Spleen (tissue), 11 donors: ENCODE measurements around the gene RPS6KA2. TPM values are rescaled to one million over a fixed set of nuclear protein-coding genes. Genes with fewer than 3 reads are reported as not detected.

Experiments
- DNase-seq: peaks from one replicate; pipeline ENCODE4 v3.0.0-alpha.2; 2020
- H3K27ac ChIP-seq, 8 donors: fragments of 200-600 bp; sonication (generic) in 7 of 8; 1 replicate in 4 of 8; 2 replicates in 4 of 8; pipeline versions ENCODE4 v1.5.0 to v1.8.0; 2016 to 2021; ENCODE audit warnings: inconsistent platforms in 4 of 8, mild to moderate bottlenecking in 4 of 8, moderate library complexity in 1 of 8
- H3K27me3 ChIP-seq, 7 donors: fragments of 200-600 bp; sonication (generic) in 6 of 7; replicated peaks in 1 of 7; 1 replicate in 4 of 7; 2 replicates in 3 of 7; pipeline versions ENCODE4 v1.5.0 to v1.8.0; 2016 to 2021; ENCODE audit warnings: inconsistent platforms in 3 of 7, mild to moderate bottlenecking in 1 of 7
- H3K36me3 ChIP-seq, 6 donors: fragments of 200-600 bp; sonication (generic) in 5 of 6; 1 replicate in 4 of 6; 2 replicates in 2 of 6; pipeline versions ENCODE4 v1.5.0 to v1.8.0; 2016 to 2021; ENCODE audit warnings: inconsistent platforms in 2 of 6
- H3K4me1 ChIP-seq, 6 donors: fragments of 200-600 bp; sonication (generic) in 5 of 6; 1 replicate in 3 of 6; 2 replicates in 3 of 6; pipeline versions ENCODE4 v1.5.0 to v1.8.0; 2016 to 2021; ENCODE audit warnings: inconsistent platforms in 3 of 6
- H3K4me3 ChIP-seq, 8 donors: fragments of 200-600 bp; sonication (generic) in 7 of 8; 1 replicate in 4 of 8; 2 replicates in 4 of 8; pipeline versions ENCODE4 v1.5.0 to v1.8.0; 2016 to 2021; ENCODE audit warnings: inconsistent platforms in 4 of 8, mild to moderate bottlenecking in 4 of 8, moderate library complexity in 2 of 8
- H3K9me3 ChIP-seq, 8 donors: fragments of 200-600 bp; sonication (generic) in 7 of 8; 1 replicate in 4 of 8; 2 replicates in 4 of 8; pipeline versions ENCODE4 v1.5.0 to v1.8.0; 2016 to 2021; ENCODE audit warnings: inconsistent platforms in 4 of 8
- CTCF ChIP-seq, 11 experiments: fragments of 200-600 bp in 7 of 11; fragments of 450-650 bp in 4 of 11; sonication (generic) in 4 of 11; IDR thresholded peaks in 8 of 11; conservative IDR thresholded peaks in 3 of 11; 1 replicate in 7 of 11; 2 replicates in 4 of 11; pipeline versions ENCODE4 v1.4.0 to v1.8.0; 2016 to 2021; ENCODE audit warnings: antibody characterized with exemption in 11 of 11, inconsistent platforms in 4 of 11, mild to moderate bottlenecking in 1 of 11
- POLR2A ChIP-seq, 3 donors: fragments of 450-650 bp; IDR thresholded peaks; one replicate each; pipeline ENCODE4 v1.5.1; 2017; ENCODE audit warnings: antibody characterized with exemption in 3 of 3, mild to moderate bottlenecking in 1 of 3
- POLR2AphosphoS5 ChIP-seq, 3 donors: sonication (generic); formaldehyde crosslinking; IDR thresholded peaks; one replicate each; pipeline ENCODE4 v1.5.1; 2017; ENCODE audit warnings: antibody characterized with exemption in 3 of 3
- WGBS, 5 donors: extraction: QIAGEN DNeasy Blood & Tissue Kit in 3 of 5; methylation state at CpG; one replicate each; pipeline versions ENCODE4 v1.1.5 to v1.1.7; 2013 to 2018; 5-methylcytosine and 5-hydroxymethylcytosine counted together
- intact Hi-C: fragments of 100-400 bp; cut with DNase I; formaldehyde crosslinking; loops from one replicate; pipeline ENCODE4 v1.15.0; 2023; ENCODE audit warnings: low total_unique reads
- polyA plus RNA-seq, 3 donors: library from polyadenylated mRNA; stranded (reverse); fragments of 200-250 nt; gene quantifications; one replicate each; pipeline ENCODE4 v1.2.1, GENCODE V29; 2013
- total RNA-seq, 7 donors: library from RNA; depleted of rRNA in 3 of 7; stranded (reverse); fragments of >200 nt in 3 of 7; fragmentation: NEBNext Ultra II Directional in 4 of 7; extraction: Animal tissue kit (Norgen Biotek cat#: 25700) in 4 of 7; gene quantifications; one replicate each; pipeline versions ENCODE4 v1.1.0 to v1.2.1, GENCODE V29; 2016 to 2021
- donor health status: healthy with polysubstance abuse.
- donor health status: DM: no; HTN: no; CAD: no; lungs with moderate emphysema.
- donor health status: DM: no; HTN: no; CAD: no.
- donor health status: Bipolar disorder and iron deficiency.
- donor health status: healthy.
- donor health status: DM: no; HTN: no; CAD: no.
- donor health status: DM: yes; HTN: yes; CAD: no.

The RPS6KA2 gene
- total and polyA plus RNA-seq, 10 donors: 7.6 to 123 (median 58.1) TPM

GRCh38 chr6:166446567-166447065 is 180.4 kb downstream of the RPS6KA2 start:
- no peak for DNase-seq
- peaks cover 0 to 5% (median 0%) of the 10 kb centered on the region in 7 donors for H3K27me3 ChIP-seq
- H3K27ac ChIP-seq: no peak overlapping the region
- H3K36me3 ChIP-seq: peaks cover 0 to 91% (median 21%) of the 10 kb centered on the region in 6 donors
- TF ChIP-seq POLR2AphosphoS5 (IDR thresholded peaks at IDR 0.05) (no peak), CTCF (IDR thresholded peaks at IDR 0.05 in 8 of 11, conservative IDR thresholded peaks at IDR 0.05 in 3 of 11) (no peak), POLR2A (IDR thresholded peaks at IDR 0.05) (no peak)
- no peak overlapping the region for H3K4me3 ChIP-seq
- intact Hi-C loops: no loop called here
- H3K9me3 ChIP-seq: no peaks in the 10 kb centered on the region
- 91 to 96% (median 95%) methylated on average over 11 of the region's 11 CpGs for WGBS, 5 donors
- peaks cover 0 to 2% (median 0%) of the 10 kb centered on the region in 6 donors for H3K4me1 ChIP-seq

- TF ChIP-seq CTCF (IDR thresholded peaks at IDR 0.05 in 8 of 11, conservative IDR thresholded peaks at IDR 0.05 in 3 of 11) (no peak), POLR2A (IDR thresholded peaks at IDR 0.05) (no peak), POLR2AphosphoS5 (IDR thresholded peaks at IDR 0.05) (no peak)
- Histone ChIP-seq H3K36me3 (peaks cover 0 to 96% (median 21%) of the 10 kb centered on the region in 6 donors), H3K4me1 (peaks cover 0 to 6% (median 0%) of the 10 kb centered on the region in 6 donors), H3K9me3 (no peaks in the 10 kb centered on the region), H3K4me3 (no peak overlapping the region), H3K27ac (no peak overlapping the region), H3K27me3 (peaks cover 0 to 9% (median 0%) of the 10 kb centered on the region in 7 donors)
- WGBS, 5 donors: 71 to 81% (median 79%) methylated on average over 13 of the region's 13 CpGs
- no peak for DNase-seq
- intact Hi-C loops: no loop called here
Measured at GRCh38 chr6:166446146-166446545, 180.9 kb downstream of the RPS6KA2 start.

DNA sequence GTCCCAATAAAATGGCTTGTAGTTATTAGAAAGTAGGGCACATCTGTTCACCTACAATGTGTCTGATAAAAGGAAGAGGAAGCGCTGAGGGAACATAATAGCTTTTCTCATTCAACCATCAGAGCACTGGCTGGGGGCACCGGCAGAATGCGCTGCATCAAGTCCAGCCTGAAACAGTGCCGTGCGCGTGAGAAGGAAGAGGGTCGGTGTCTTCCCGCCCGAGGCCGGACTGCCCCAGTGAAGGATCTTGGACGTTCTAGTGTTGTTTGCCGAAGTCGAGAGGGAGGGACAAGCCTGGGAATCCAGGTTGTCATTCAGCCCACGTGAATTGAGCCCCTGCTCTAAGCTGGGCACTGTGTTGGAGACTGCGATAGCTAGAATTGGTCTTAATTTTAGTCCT is 182.6 kb downstream of the RPS6KA2 start:
- intact Hi-C loops: no loop called here
- Histone ChIP-seq H3K36me3 (peaks cover 0 to 87% (median 21%) of the 10 kb centered on the region in 6 donors), H3K9me3 (no peaks in the 10 kb centered on the region), H3K27me3 (peaks cover 0 to 14% (median 0%) of the 10 kb centered on the region in 7 donors), H3K27ac (no peak overlapping the region), H3K4me1 (peaks cover 0 to 15% (median 3%) of the 10 kb centered on the region in 6 donors), H3K4me3 (no peak overlapping the region)
- TF ChIP-seq POLR2A (IDR thresholded peaks at IDR 0.05): no peak
- TF ChIP-seq CTCF (IDR thresholded peaks at IDR 0.05 in 8 of 11, conservative IDR thresholded peaks at IDR 0.05 in 3 of 11): no peak
- TF ChIP-seq POLR2AphosphoS5 (IDR thresholded peaks at IDR 0.05): no peak
- WGBS, 5 donors: 90 to 94% (median 93%) methylated on average over 15 of the region's 15 CpGs
- DNase-seq: no peak

DNA sequence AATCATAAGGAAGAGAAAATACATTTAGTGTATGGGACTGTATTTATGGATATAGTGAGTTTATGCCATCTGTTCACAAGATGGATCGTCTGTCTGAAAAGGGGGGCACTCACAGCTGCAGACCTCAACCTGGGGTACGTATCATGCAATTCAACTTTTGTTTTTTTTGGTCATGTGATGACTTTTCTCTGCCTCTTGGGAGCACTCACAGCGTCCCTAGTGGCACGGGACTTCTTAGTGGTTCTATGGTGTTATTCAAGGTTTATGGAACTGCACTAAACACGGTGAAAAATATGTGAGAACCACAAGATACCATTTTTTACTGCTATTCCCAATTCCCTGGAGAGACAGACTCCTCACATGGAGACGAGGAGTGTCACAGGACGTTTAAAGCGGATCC is 183.9 kb downstream of the RPS6KA2 start:
- DNase-seq: no peak
- Histone ChIP-seq H3K27me3 (peaks cover 0 to 15% (median 0%) of the 10 kb centered on the region in 7 donors), H3K4me3 (no peak overlapping the region), H3K4me1 (peaks cover 0 to 16% (median 3%) of the 10 kb centered on the region in 6 donors), H3K9me3 (no peaks in the 10 kb centered on the region), H3K36me3 (peaks cover 0 to 75% (median 12%) of the 10 kb centered on the region in 6 donors), H3K27ac (no peak overlapping the region)
- intact Hi-C loops: no loop called here
- 65 to 79% (median 74%) methylated on average over 8 of the region's 8 CpGs for WGBS, 5 donors
- TF ChIP-seq POLR2AphosphoS5 (IDR thresholded peaks at IDR 0.05) (no peak), POLR2A (IDR thresholded peaks at IDR 0.05) (no peak), CTCF (IDR thresholded peaks at IDR 0.05 in 8 of 11, conservative IDR thresholded peaks at IDR 0.05 in 3 of 11) (no peak)
